ENCODE measurements around the gene BTNL8. TPM values are rescaled to one million over a fixed set of nuclear protein-coding genes. Genes with fewer than 3 reads are reported as not detected.

The BTNL8 gene
- total and polyA plus RNA-seq, 2 donors (not counting 1 experiment from before 2014, with no cell fraction given): not detected

- H2AFZ ChIP-seq (ENCODE audit: low read length): no peak overlapping the region
- peaks cover 11% of the 10 kb centered on the region for H3K79me2 ChIP-seq (ENCODE audit: control insufficient read depth, insufficient read depth, low read length)
- no peaks in the 10 kb centered on the region for H4K20me1 ChIP-seq (ENCODE audit: control insufficient read depth, extremely low read depth, insufficient read depth, low read length)
- H3K27ac ChIP-seq (ENCODE audit: insufficient read depth, low read length): no peak overlapping the region
- DNase-seq (ENCODE audit: low read depth in 2 of 2): no peak
- H3K4me3 ChIP-seq (replicated peaks in 1 of 4; ENCODE audit: control extremely low read depth in 1 of 4, insufficient read depth in 1 of 4, low read depth in 3 of 4, low read length in 4 of 4): no peak overlapping the region
- TF ChIP-seq EZH2 (IDR thresholded peaks at IDR 0.05; ENCODE audit: low read length, missing control alignments): no peak
- H3K4me1 ChIP-seq (ENCODE audit: control insufficient read depth, extremely low read depth, insufficient read depth, low read length): no peaks in the 10 kb centered on the region
- no peaks in the 10 kb centered on the region for H3K9me3 ChIP-seq (ENCODE audit: control insufficient read depth, insufficient read depth, low read depth, low read length)
- H3K36me3 ChIP-seq (ENCODE audit: control insufficient read depth, insufficient read depth, low read length): no peaks in the 10 kb centered on the region
- H3K27me3 ChIP-seq (ENCODE audit: control insufficient read depth, insufficient read depth, low read length): no peaks in the 10 kb centered on the region
- no peak overlapping the region for H3K9ac ChIP-seq (ENCODE audit: insufficient read depth, low read length)
- no peak overlapping the region for H3K4me2 ChIP-seq (ENCODE audit: extremely low read depth, insufficient read depth, low read length)
These were observed 36.3 kb upstream of the BTNL8 start for GRCh38 chr5:180862645-180863044.

DNA sequence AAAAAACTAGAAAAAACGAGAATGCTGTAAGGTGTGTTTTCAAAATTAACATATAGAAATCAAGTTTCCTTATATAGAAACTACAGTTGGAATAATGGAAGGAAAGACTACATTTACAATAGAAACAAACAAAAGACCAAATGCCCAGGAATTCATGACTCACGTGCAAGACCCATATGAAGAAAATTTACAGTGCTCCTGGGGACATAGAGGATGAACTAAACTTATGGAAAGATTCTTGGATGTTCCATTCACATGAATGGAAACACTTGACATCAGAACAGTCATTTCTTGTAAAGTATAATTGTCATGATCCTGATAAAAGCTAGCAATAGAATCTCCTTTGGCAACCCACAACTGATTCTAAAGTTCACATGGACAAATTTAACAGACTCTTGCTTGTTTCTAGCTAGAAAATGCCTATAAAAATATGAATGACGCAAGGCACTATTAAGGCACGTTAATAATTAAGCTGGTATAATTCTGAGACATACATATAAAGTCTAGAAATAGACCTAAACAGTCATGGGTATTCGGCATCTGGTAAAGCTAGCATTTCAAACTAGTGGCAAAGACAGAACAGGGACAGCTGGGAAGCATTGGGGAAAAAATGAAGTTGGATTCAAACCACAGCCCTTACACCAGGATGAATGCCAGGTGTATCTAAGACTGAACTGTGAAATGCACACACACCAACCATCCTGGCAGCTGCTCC lies 32.8 kb upstream of the BTNL8 start:
- H3K4me2 ChIP-seq (ENCODE audit: extremely low read depth, insufficient read depth, low read length): no peak overlapping the region

DNA sequence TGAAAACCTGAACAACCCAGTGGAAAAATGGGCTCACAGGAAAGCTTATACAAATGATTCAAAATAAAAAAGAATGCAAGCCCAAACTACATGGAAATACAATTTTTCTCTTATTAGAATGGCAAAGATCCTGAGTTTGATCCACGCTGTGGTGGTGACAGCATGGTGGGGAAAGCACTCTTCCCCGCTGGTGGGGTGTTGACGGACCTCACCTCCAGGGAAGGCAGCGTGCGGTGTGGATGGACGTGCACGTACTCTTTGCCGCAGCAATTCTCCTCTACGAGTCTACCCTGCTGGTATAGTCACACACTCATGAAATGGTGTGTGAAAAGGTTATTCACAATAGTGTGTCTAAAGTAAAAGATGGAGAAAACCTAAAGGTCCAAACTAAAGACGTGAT lies 32.0 kb upstream of the BTNL8 start:
- TF ChIP-seq EZH2 (IDR thresholded peaks at IDR 0.05; ENCODE audit: low read length, missing control alignments) (no peak), CTCF (conservative IDR thresholded peaks at IDR 0.05 in 1 of 2, IDR thresholded peaks at IDR 0.05 in 1 of 2; ENCODE audit: low read depth in 1 of 2, low read length in 2 of 2) (no peak)
- no peaks in the 10 kb centered on the region for H3K79me2 ChIP-seq (ENCODE audit: control insufficient read depth, insufficient read depth, low read length)
- no peak overlapping the region for H3K4me2 ChIP-seq (ENCODE audit: extremely low read depth, insufficient read depth, low read length)
- no peak overlapping the region for H3K9ac ChIP-seq (ENCODE audit: insufficient read depth, low read length)
- DNase-seq (ENCODE audit: low read depth in 2 of 2): no peak
- H3K27me3 ChIP-seq (ENCODE audit: control insufficient read depth, insufficient read depth, low read length): no peaks in the 10 kb centered on the region
- no peaks in the 10 kb centered on the region for H3K9me3 ChIP-seq (ENCODE audit: control insufficient read depth, insufficient read depth, low read depth, low read length)
- no peaks in the 10 kb centered on the region for H3K36me3 ChIP-seq (ENCODE audit: control insufficient read depth, insufficient read depth, low read length)
- no peak overlapping the region for H2AFZ ChIP-seq (ENCODE audit: low read length)
- no peaks in the 10 kb centered on the region for H4K20me1 ChIP-seq (ENCODE audit: control insufficient read depth, extremely low read depth, insufficient read depth, low read length)
- no peak overlapping the region for H3K4me3 ChIP-seq (replicated peaks in 1 of 4; ENCODE audit: control extremely low read depth in 1 of 4, insufficient read depth in 1 of 4, low read depth in 3 of 4, low read length in 4 of 4)
- H3K4me1 ChIP-seq (ENCODE audit: control insufficient read depth, extremely low read depth, insufficient read depth, low read length): no peaks in the 10 kb centered on the region
- H3K27ac ChIP-seq (ENCODE audit: insufficient read depth, low read length): no peak overlapping the region

More for the DNA sequence above, 32.8 kb upstream of the BTNL8 start:
- H4K20me1 ChIP-seq (ENCODE audit: control insufficient read depth, extremely low read depth, insufficient read depth, low read length): no peaks in the 10 kb centered on the region
- H3K4me1 ChIP-seq (ENCODE audit: control insufficient read depth, extremely low read depth, insufficient read depth, low read length): no peaks in the 10 kb centered on the region
- TF ChIP-seq CTCF (conservative IDR thresholded peaks at IDR 0.05 in 1 of 2, IDR thresholded peaks at IDR 0.05 in 1 of 2; ENCODE audit: low read depth in 1 of 2, low read length in 2 of 2) (no peak), EZH2 (IDR thresholded peaks at IDR 0.05; ENCODE audit: low read length, missing control alignments) (no peak)
- DNase-seq (ENCODE audit: low read depth in 2 of 2): no peak
- H3K9ac ChIP-seq (ENCODE audit: insufficient read depth, low read length): no peak overlapping the region
- H3K27me3 ChIP-seq (ENCODE audit: control insufficient read depth, insufficient read depth, low read length): no peaks in the 10 kb centered on the region
- H3K4me3 ChIP-seq (replicated peaks in 1 of 4; ENCODE audit: control extremely low read depth in 1 of 4, insufficient read depth in 1 of 4, low read depth in 3 of 4, low read length in 4 of 4): no peak overlapping the region
- no peak overlapping the region for H2AFZ ChIP-seq (ENCODE audit: low read length)
- H3K9me3 ChIP-seq (ENCODE audit: control insufficient read depth, insufficient read depth, low read depth, low read length): no peaks in the 10 kb centered on the region
- no peaks in the 10 kb centered on the region for H3K36me3 ChIP-seq (ENCODE audit: control insufficient read depth, insufficient read depth, low read length)
- no peak overlapping the region for H3K27ac ChIP-seq (ENCODE audit: insufficient read depth, low read length)
- H3K79me2 ChIP-seq (ENCODE audit: control insufficient read depth, insufficient read depth, low read length): no peaks in the 10 kb centered on the region
